ENCODE results near the gene KLHL26. TPM values are rescaled to one million over a fixed set of nuclear protein-coding genes. Genes with fewer than 3 reads are reported as not detected.

KLHL26 gene
- total and polyA plus RNA-seq, 2 donors from 2014 or later, result 5.6 to 16.1 TPM

DNA sequence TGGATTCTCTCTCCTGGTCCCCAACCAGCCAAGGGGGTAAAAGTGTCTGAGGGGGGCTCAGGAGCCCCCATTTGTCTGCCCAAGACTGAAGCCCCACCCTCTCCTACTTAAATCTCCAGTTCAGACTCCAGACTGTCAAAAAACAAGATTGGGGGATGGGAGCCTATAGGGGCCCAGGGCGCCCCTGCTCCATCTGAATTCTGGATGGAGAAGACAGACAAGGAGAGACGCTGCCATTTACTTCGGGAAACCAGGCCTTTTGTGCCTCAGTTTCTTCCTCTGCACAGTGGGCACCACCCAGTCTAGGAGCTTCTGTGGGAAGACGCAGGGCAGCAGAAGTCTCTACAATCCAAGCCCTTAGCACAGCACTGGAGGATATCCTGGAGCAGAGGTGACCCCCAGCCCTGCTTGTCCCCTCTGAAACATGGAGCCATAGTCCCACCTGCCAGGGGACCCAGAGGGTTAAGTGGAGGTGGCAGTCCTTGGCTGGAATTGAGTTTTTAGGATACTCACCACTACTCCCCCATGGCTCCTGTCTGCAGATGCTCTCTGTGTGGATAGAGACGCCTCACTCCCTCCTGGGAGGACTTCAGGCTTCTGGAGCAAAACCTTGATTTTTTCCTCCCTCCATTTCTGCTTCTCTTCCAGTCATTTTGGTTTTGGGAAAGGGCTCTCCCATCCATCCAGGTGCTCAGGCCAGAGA lies 28.6 kb upstream of the KLHL26 start:
- Histone ChIP-seq H3K4me3 (ENCODE audit: low read length in 3 of 3) (no peak overlapping the region), H3K36me3 (ENCODE audit: control insufficient read depth in 2 of 3, insufficient read depth in 3 of 3, low read length in 3 of 3) (no peaks in the 10 kb centered on the region), H3K27me3 (ENCODE audit: control insufficient read depth, insufficient read depth, low read length) (peaks cover 38% of the 10 kb centered on the region), H3K9me3 (ENCODE audit: control insufficient read depth in 2 of 3, insufficient read depth in 1 of 3, low read length in 3 of 3) (no peaks in the 10 kb centered on the region), H3K9ac (ENCODE audit: low read length in 3 of 3) (no peak overlapping the region), H3K4me1 (ENCODE audit: control insufficient read depth in 2 of 3, insufficient read depth in 2 of 3, low read depth in 1 of 3, low read length in 3 of 3) (peaks cover 0 to 11% (median 0%) of the 10 kb centered on the region in 3 donors), H3K27ac (ENCODE audit: low read depth in 2 of 2, low read length in 2 of 2) (no peak overlapping the region)
- FAIRE-seq, result no peak
- no peak for DNase-seq
- TF ChIP-seq, protein P1, sequence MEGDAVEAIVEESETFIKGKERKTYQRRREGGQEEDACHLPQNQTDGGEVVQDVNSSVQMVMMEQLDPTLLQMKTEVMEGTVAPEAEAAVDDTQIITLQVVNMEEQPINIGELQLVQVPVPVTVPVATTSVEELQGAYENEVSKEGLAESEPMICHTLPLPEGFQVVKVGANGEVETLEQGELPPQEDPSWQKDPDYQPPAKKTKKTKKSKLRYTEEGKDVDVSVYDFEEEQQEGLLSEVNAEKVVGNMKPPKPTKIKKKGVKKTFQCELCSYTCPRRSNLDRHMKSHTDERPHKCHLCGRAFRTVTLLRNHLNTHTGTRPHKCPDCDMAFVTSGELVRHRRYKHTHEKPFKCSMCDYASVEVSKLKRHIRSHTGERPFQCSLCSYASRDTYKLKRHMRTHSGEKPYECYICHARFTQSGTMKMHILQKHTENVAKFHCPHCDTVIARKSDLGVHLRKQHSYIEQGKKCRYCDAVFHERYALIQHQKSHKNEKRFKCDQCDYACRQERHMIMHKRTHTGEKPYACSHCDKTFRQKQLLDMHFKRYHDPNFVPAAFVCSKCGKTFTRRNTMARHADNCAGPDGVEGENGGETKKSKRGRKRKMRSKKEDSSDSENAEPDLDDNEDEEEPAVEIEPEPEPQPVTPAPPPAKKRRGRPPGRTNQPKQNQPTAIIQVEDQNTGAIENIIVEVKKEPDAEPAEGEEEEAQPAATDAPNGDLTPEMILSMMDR (IDR thresholded peaks at IDR 0.05; ENCODE audit: borderline replicate concordance, extremely low read depth, insufficient read depth), result no peak
- intact Hi-C loops (cut with DNase I), result no loop called here

DNA sequence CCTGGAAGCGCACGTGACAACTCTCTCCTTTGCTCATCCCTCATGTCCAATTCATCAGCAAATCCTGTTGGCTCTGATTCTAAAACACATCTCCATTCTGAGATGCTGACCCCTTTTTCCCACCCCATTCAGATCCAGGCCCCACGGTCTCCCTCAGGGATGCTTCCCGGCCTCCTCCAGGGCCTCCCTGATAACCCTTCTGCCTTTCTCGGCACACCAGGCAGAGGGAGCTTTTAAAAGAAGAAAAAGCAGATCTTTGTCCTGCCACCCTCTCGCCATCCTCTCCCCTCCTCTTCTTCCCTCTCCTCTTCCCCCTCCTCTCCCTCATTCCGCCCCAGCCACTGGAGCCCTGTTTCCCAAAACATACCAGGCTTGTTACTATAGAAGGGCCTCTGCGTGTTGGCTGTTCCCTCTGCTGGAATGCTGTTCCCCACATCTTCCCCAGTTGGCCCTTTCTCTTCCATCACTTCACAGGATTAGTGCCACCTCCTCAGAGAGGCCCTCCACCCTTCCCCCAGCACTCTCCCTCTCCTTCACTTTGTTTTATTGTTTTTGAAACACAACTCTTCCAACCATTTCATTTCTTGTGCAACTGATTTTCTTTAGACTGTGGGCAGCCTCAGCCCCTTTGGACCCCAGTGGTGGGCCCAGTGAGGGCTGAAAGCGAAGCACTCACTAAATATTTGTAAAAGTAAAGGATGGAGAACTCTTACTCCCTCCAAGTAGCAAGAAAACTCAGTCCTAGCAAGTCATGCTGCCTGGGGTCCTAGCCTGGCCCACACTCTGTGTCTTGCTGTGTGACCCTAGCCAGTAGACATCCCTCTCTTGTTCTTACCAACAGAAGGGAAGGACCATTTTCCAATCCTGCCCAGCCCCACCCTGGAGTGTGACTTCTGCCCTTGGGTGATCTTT lies 27.8 kb upstream of the KLHL26 start:
- intact Hi-C loops (cut with DNase I), result no loop called here
- no peak overlapping the region for H3K9ac ChIP-seq (ENCODE audit: low read length in 3 of 3)
- H3K27me3 ChIP-seq (ENCODE audit: control insufficient read depth, insufficient read depth, low read length), result peaks cover 39% of the 10 kb centered on the region
- H3K9me3 ChIP-seq (ENCODE audit: control insufficient read depth in 2 of 3, insufficient read depth in 1 of 3, low read length in 3 of 3), result no peaks in the 10 kb centered on the region
- peaks cover 0 to 11% (median 0%) of the 10 kb centered on the region in 3 donors for H3K4me1 ChIP-seq (ENCODE audit: control insufficient read depth in 2 of 3, insufficient read depth in 2 of 3, low read depth in 1 of 3, low read length in 3 of 3)
- no peak overlapping the region for H3K27ac ChIP-seq (ENCODE audit: low read depth in 2 of 2, low read length in 2 of 2)
- DNase-seq (no peak), FAIRE-seq (no peak)
- no peak overlapping the region for H3K4me3 ChIP-seq (ENCODE audit: low read length in 3 of 3)
- TF ChIP-seq, protein P1 (IDR thresholded peaks at IDR 0.05; ENCODE audit: borderline replicate concordance, extremely low read depth, insufficient read depth), result no peak
- H3K36me3 ChIP-seq (ENCODE audit: control insufficient read depth in 2 of 3, insufficient read depth in 3 of 3, low read length in 3 of 3), result no peaks in the 10 kb centered on the region

DNA sequence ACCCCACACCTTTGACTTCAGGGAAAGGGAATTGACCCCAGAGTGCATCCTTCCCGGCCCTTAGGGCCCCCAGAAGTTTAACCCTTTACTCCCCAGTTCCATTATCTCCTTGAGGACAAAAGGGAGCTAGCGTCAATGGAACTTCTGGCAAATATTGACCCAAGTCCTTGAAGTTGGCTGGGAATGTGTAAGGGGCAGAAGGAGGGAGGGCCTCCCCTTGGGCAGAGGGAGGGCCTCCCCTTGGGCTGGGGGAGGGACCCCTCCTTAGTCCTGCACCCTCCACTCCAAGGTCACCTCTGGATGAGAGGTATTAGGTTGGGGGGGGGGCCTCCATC lies 27.1 kb upstream of the KLHL26 start:
- DNase-seq, result no peak
- intact Hi-C loops (cut with DNase I), result no loop called here
- no peak overlapping the region for H3K4me3 ChIP-seq (ENCODE audit: low read length in 3 of 3)
- peaks cover 0 to 11% (median 0%) of the 10 kb centered on the region in 3 donors for H3K4me1 ChIP-seq (ENCODE audit: control insufficient read depth in 2 of 3, insufficient read depth in 2 of 3, low read depth in 1 of 3, low read length in 3 of 3)
- H3K27me3 ChIP-seq (ENCODE audit: control insufficient read depth, insufficient read depth, low read length), result peaks cover 37% of the 10 kb centered on the region
- H3K9me3 ChIP-seq (ENCODE audit: control insufficient read depth in 2 of 3, insufficient read depth in 1 of 3, low read length in 3 of 3), result no peaks in the 10 kb centered on the region
- no peaks in the 10 kb centered on the region for H3K36me3 ChIP-seq (ENCODE audit: control insufficient read depth in 2 of 3, insufficient read depth in 3 of 3, low read length in 3 of 3)
- no peak for FAIRE-seq
- no peak overlapping the region for H3K9ac ChIP-seq (ENCODE audit: low read length in 3 of 3)
- no peak overlapping the region for H3K27ac ChIP-seq (ENCODE audit: low read depth in 2 of 2, low read length in 2 of 2)
- TF ChIP-seq, protein P1 (IDR thresholded peaks at IDR 0.05; ENCODE audit: borderline replicate concordance, extremely low read depth, insufficient read depth), result no peak
